Tibial nerve (tissue), 4 donors: ENCODE data around the gene ITPRID2. TPM values are rescaled to one million over a fixed set of nuclear protein-coding genes. Genes with fewer than 3 reads are reported as not detected.

ENCODE experiments used
- DNase-seq, 2 donors: peaks; one replicate each; pipeline ENCODE4 v3.0.0-alpha.2; 2019; ENCODE audit warnings: low spot score in 2 of 2
- H3K27ac ChIP-seq, 4 donors: fragments of 200-600 bp; sonication (generic) in 3 of 4; one replicate each; pipeline ENCODE4 v1.5.1; 2017 to 2019; ENCODE audit warnings: mild to moderate bottlenecking in 1 of 4
- H3K27me3 ChIP-seq, 2 donors: fragments of 200-600 bp; sonication (generic) in 1 of 2; one replicate each; pipeline versions ENCODE4 v1.5.1 to v1.6.0; 2017 to 2019
- H3K36me3 ChIP-seq, 3 donors: fragments of 200-600 bp; sonication (generic); one replicate each; pipeline ENCODE4 v1.5.1; 2018 to 2019
- H3K4me1 ChIP-seq, 4 donors: fragments of 200-600 bp; sonication (generic) in 3 of 4; one replicate each; pipeline ENCODE4 v1.5.1; 2017 to 2019
- H3K4me3 ChIP-seq, 4 donors: fragments of 200-600 bp; sonication (generic) in 3 of 4; one replicate each; pipeline ENCODE4 v1.5.1; 2017 to 2019; ENCODE audit warnings: mild to moderate bottlenecking in 1 of 4, moderate library complexity in 1 of 4
- H3K9me3 ChIP-seq, 4 donors: fragments of 200-600 bp; sonication (generic) in 3 of 4; one replicate each; pipeline ENCODE4 v1.5.1; 2017 to 2019
- CTCF ChIP-seq, 5 experiments: fragments of 200-600 bp in 3 of 5; fragments of 450-650 bp in 2 of 5; sonication (generic) in 3 of 5; IDR thresholded peaks; one replicate each; pipeline ENCODE4 v1.5.1; 2016 to 2019; ENCODE audit warnings: antibody characterized with exemption in 5 of 5, mild to moderate bottlenecking in 3 of 5, moderate library complexity in 2 of 5
- EP300 ChIP-seq, 2 donors: sonication (generic); formaldehyde crosslinking; IDR thresholded peaks; one replicate each; pipeline ENCODE4 v1.6.1; 2017; ENCODE audit warnings: antibody characterized with exemption in 2 of 2, mild to moderate bottlenecking in 1 of 2
- POLR2A ChIP-seq, 2 donors: fragments of 450-650 bp; IDR thresholded peaks; one replicate each; pipeline ENCODE4 v1.6.1; 2017; ENCODE audit warnings: antibody characterized with exemption in 2 of 2, mild to moderate bottlenecking in 2 of 2, moderate library complexity in 2 of 2
- WGBS, 2 donors: methylation state at CpG; one replicate each; pipeline ENCODE4 v1.1.5; 2018; 5-methylcytosine and 5-hydroxymethylcytosine counted together
- total RNA-seq, 4 donors: library from RNA; depleted of rRNA; stranded (reverse); fragments of >200 nt; gene quantifications; one replicate each; pipeline ENCODE4 v1.1.0, GENCODE V29; 2016

Gene ITPRID2
- total RNA-seq, 4 donors from 2014 or later = 203 to 300 (median 245) TPM

DNA sequence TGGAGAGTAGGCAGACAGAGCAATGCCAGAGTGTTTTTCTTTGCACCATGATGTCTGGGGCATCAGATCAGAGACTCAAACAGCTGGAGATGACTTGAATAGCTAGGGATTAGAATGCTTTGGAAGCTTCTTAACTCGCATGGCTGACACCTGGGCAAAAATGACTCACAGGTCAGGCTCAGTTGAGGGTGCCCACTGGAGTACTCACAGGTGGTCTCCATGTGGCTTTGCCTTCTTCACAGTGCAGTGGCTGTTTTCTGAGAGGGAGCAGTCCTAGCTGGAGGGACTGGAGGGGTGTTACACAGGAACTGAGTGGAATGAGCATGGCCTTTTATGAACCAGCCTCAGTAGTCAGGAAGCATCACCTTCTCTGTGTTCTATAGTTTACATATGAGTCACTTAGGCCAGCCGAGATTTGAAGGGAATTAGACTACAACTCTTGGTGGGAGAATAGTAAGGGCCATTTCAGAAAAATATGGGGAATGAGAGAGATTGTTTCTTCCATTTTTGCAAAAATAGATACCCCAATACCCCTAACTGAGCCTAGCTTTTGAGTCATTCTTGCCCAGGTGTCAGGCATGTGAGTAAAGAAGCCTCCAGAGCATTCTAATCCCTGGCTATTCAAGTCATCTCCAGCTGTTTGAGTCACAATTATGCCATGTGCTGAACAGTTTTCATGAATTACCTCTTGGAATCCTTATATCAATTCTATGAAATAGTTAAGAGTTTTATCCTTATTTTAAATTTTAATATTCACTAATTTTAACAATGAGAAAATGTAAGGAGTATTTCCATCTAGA is 87.0 kb downstream of the ITPRID2 start:
- 81 to 85% methylated on average over 2 of the region's 2 CpGs for WGBS, 2 donors
- Histone ChIP-seq H3K4me1 (no peaks in the 10 kb centered on the region), H3K9me3 (no peaks in the 10 kb centered on the region), H3K27me3 (no peaks in the 10 kb centered on the region), H3K36me3 (no peaks in the 10 kb centered on the region), H3K27ac (no peak overlapping the region), H3K4me3 (no peak overlapping the region)
- TF ChIP-seq POLR2A (IDR thresholded peaks at IDR 0.05) (no peak), EP300 (IDR thresholded peaks at IDR 0.05) (no peak), CTCF (IDR thresholded peaks at IDR 0.05) (no peak)
- DNase-seq = no peak

Other genes with a start within 250 kb of the ITPRID2 start
- not detected for gene CERKL, start 234.6 kb upstream of the ITPRID2 start, total RNA-seq
- gene NEUROD1, start 211.2 kb upstream of the ITPRID2 start, total RNA-seq = not detected
- gene PPP1R1C, start 94.1 kb downstream of the ITPRID2 start, total RNA-seq = 1 to 10 TPM in 3 of 4 donors, under 1 TPM in 1; 0.87 to 8.8 (median 4.1) TPM